Measurements from ENCODE around the gene RALGAPA2.
A peak's percentile ranks its signal among the peaks of the same experiment; 100 is the strongest.

Gene RALGAPA2

DNA sequence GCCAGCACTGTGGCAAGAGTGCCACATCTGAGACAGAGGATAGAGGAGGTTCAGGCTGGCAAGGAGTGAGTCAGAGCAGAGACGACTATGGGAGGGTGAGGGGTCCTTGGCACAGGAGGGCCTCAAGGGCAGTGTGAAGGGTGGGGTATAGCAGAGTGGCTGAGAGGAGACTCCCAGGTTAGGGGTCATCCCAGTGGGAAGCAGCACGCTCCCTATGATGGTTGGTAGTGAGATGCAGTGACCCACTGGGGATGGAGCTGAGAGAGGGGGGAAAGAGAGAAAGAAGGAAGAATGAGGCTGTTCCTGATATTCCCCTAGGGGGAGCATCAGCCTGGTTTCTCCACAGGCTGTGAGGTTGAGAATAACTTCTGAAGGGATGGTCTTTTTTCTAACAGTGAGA is 247.2 kb downstream of the RALGAPA2 start:
- DNase-seq (ENCODE audit: low spot score) = peak; percentile 58

DNA sequence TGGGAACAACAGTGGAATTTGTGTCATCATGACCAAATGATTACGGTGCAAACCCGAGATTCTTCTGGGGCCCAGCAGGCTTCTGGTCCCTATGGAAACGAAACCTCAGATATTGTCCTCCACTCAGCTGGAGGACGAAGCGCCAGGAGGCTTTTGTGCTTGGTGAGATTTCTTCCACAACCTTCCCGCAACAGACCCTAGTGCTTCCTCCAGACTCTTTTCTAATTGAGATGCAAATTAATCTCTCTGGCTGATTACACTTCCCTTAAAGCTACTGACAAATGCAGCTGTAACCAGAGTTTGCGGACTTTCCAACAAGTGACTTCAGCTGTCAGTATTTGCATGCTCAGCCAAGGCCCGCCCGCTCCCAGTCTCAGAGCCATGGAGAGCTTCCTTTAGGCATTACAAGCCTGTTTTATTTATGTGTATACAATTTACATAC is 248.5 kb downstream of the RALGAPA2 start:
- peak; percentile 79 for DNase-seq (ENCODE audit: low spot score)

DNA sequence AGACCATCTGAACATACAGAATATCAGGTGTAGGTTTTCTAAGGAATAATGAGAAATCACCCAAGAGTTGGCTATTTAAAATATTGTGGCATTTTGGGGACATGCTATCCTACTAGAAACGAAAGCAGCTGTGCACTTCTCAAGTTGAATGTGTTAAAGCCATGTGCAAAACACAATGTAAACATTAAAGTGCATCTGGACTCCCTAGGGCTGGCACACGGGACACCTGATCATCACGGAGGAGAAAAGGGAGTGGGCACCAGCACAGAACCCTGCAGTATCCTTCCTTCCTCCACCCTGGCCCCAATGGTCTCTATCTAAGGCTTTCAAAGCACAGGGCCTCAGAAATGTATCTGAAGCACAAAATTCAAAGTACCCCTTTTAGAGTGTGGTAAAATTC is 250.3 kb downstream of the RALGAPA2 start:
- no peak for DNase-seq (ENCODE audit: low spot score)

DNA sequence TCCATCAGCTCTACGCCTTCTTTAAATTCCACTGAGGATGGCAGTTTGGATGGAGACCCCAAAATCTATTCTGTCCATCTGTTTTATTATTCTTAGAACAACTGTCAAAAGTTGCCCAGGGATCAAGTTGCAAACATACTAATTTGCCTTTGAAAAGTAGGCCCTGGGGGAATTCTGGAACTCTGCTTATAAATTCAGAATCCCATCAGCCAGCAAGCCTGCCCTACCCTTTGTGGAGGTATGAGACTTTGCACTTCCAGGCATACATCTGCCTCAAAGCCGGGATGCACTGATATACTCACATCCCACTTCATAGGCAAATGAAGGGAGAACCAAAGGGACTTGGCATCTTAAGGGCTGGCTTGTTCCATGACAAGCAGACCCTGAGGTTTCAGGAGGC is 250.9 kb downstream of the RALGAPA2 start:
- DNase-seq (ENCODE audit: low spot score) = no peak

DNA sequence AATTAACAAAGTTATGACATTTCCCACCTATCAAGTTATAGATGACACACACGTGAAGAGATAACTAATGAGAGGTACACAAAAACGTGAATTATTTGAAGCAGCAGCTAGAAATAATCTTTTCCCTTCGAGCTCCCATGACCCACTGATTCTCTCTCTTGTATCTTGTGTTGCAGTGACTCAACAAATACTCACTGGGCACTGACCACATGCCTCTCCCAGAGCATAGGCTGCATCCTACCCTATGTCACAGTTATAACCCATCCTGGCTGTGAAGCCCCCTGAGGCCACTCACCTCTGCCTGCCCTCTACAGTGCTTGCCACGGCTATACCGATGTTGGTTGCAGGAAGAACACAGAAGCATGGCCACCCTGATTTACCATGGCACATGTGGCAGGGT is 252.7 kb downstream of the RALGAPA2 start:
- no peak for DNase-seq (ENCODE audit: low spot score)

DNA sequence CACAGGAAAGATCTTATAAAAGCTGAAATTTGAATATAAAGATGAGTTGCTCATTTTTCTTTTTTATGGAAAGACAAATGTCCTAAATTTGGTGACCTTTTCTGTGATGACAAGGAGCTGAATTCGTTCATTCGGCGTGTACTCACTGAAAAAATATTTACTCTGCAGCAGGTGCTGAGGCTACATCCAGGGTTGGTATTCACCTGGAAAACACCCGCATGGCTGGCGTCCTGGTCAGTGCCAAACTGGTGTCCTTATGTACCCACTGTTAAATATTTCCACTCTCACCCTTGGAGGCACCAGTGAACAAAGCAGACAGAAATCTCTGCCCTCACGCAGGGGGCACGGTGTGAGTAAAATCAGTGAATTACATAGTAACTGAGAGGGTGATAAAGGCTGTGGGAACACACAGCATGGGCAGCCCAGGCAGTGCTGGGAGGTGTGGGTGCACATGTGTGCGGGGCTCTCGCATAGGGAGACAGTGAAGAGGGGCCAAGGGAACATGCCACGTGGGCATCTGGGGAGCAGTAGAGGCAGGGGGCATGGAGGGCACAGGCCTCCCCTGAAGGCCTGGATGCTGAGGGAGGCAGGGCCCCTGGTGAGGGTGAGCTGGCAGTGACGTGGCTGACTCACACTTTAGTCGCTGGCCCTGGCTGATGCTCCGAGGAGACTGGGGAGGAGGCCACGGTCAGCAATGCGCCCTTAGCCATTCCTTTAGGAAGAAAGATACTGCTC is 254.9 kb downstream of the RALGAPA2 start:
- DNase-seq (ENCODE audit: low spot score) = no peak

DNA sequence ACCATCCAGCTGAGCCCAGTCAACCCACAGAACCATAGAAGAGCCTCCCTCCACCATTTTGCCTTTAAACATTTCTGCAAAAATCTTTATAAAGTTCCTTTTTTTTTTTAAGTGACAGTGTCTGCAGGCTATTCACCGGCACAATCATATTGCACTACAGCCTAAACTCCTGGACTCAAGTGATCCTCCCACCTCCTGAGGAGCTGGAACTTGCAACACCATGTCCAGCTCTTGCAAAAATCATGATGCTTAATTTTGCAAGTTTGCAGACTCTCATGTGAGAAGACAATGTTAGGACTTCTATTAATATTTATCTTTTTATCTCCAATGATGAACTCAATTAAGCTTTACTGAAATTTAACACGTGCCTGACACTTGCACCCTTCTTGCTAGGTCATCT is 255.7 kb downstream of the RALGAPA2 start:
- no peak for DNase-seq (ENCODE audit: low spot score)

DNA sequence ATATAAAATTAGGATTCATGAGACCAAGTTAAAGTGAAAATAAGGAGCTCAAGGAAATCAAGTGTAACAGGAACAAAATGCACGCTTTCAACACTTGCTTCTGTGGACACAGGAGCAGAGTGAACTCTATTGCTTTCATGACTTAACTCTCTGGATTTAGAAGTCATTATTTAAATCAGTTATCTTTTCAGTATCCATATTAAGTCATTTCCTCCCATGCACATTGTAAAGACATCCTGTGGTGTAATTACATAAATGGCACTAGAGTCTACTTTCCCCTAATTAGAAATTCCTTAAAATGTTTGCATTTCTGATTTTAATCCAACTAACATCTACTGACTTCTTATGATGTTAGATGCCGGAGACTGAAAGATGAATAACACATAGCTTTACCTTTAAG is 256.5 kb downstream of the RALGAPA2 start:
- DNase-seq (ENCODE audit: low spot score) = no peak

DNA sequence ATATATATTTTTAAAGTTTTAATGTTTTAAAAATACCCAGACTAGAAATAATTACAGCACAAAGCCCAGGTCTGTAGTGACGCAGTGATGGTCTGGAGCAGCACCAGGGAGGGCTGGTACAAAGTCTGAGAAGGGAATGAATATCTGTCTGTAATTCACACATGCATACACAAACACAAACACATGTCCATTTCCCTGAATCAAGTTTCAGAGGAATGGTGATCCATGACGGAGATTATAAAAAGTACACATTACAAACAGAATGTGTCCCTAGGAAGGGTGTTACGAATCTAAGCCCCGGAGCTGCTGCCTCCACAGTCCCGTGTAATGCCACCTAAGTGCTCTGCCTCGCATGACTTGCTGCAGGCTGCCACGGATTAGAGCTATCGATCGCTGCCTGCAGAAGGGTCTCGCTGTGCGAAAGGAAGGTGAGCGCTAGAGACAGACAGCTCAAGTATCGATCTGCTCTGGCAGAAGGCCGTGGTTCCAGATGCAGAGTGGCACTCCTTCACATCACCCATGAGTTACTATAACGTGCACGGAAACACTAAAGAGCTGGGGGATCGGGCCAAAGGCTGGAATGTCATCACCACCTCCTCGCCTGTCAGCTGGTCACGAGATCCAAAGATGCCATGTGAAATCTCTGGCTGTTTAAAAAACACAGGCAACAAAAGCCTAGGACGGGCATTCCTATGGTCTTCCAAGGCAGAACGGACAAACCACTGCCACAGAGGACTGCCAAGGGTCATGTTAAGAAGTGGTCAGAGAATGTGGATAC is 257.4 kb downstream of the RALGAPA2 start:
- DNase-seq (ENCODE audit: low spot score) = no peak

DNA sequence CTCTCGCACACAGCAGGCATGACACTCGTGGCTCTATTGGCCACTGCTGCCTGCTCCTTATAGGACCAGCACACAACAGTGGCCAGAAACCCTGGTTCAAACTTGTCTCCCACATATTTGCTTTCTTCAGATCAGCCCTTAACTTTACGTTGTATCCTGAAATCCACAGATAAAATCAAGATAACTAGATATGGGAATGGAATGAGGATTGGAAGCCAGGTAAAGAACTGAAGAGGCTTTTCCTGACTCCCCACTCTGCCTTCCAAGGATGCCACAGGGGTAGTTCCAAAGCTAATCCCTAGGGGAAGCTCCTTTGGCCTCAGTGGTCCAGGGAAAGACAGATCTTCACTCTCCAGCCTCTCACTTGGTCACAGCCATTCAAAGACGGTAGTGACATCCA is 258.1 kb downstream of the RALGAPA2 start:
- no peak for DNase-seq (ENCODE audit: low spot score)

DNA sequence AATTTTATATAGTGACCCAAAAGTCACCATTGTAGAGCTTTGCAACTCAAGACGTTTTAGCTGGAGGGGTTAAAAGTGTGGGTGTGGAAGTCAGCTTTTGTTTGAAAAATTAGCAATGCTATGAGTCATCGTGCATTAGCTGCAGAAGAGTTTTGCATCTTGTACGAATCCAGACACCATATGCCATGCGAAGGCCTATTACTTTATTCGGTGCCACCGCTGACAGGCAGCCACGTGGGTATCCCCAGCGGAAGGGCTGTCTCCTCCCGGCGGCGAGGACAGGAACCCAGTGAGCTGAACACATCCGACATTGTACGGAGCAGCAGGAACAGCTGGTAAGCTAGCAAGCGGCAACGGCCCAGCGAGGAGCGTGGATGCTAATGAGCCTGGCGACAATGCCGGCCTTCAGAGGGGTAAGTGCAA is 260.2 kb downstream of the RALGAPA2 start:
- peak; percentile 98 for DNase-seq (ENCODE audit: low spot score)

DNA sequence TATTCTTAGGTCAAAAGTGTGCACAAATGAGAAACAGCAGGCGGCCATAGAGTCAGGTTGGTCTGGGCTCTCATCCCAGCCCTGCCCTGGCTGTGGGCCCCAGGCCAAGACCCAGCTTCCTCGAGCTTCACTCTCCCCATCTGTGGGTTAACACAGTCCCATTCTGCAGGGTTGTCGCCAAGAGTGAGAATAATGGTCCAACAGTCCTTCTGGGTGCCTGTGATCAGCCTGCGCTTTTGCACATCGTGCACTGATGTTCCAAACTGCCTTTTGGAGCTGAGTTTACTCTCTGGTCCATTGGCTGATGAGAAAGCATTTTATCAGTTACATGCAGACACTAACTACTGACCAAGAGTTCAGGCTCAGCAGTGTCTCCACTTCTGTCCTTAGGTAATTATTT is 261.9 kb downstream of the RALGAPA2 start:
- peak; percentile 87 for DNase-seq (ENCODE audit: low spot score)

DNA sequence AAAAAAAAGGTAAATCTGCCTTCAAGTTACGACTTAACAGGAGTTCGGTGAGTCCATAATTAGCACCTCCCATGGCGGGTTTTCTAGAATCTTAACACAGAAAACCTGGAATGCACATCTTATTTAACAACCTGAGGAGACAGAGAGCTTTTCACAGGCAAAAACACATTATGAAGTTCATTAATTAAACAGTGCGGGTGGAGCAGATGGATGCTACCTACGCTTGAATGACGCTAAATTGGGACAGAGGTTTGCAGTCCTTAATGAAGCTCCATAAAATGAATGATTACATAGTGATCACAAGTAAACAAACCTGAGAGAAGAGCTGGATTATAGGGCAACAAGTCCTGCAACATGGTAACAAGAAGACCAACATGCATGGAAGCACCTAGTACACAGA is 263.6 kb downstream of the RALGAPA2 start:
- DNase-seq (ENCODE audit: low spot score) = no peak

DNA sequence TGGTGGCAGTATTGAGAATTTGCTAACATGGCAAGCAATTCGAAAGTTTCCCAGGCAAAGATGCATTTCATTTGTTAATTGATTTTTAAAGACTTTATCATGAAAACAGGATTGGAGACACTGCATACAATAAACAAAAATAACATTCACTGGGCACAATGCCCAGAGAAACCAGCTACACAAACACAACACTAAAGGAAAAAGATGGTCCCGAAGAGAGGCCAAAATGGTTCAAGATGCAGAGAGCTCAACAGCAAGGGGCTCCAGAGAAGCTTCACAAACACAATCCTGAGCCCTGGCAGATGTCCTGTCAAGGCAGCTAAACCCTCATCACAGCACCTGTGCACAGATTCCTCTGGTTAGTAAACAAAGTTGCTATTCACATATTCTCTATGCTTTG is 265.2 kb downstream of the RALGAPA2 start:
- no peak for DNase-seq (ENCODE audit: low spot score)

DNA sequence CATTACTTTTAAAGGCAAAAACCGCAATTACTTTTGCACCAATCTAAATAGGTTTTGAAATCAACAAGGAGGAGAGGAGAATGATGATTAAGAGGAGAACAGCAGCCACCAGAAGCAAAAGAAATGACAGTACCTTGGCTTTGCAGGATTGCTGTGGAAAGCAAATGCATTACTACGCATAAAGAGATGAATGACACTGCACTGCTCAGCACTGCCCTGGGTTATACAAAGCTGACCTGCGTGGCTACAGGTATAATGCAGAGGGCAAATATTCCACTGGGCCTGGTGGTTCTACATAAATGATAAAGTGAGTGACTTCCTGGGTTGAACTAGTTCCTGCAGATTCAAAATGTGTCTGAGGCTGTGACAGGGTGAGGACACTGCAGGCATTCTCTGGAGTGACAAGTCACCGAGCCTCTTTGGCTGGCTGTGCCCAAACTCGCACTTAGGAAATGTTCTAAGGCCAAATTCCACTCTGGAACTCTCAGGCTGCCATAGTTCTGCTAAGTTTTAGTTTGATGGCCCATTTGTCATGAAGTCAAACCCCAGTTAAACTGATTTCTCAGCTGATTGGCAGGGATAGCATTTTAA is 265.9 kb downstream of the RALGAPA2 start:
- DNase-seq (ENCODE audit: low spot score) = no peak

DNA sequence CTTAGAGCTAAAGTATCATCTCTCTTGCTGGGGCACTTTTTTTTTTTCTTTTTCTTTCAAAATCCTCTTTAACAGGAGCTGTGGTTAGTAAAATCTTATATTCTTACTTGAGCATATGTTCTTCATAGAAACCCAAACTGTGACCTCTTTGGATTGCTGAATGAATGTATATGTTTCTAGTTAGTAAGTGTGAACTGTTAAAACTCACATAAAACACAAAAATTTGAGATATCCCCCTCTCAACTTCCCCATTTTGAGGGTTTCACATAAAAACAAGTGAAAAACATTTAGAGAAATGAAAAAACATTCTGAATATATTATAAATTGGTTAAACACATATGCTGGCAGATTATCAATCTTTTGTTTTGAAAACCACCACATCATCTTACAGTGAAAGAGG is 266.4 kb downstream of the RALGAPA2 start:
- no peak for DNase-seq (ENCODE audit: low spot score)

DNA sequence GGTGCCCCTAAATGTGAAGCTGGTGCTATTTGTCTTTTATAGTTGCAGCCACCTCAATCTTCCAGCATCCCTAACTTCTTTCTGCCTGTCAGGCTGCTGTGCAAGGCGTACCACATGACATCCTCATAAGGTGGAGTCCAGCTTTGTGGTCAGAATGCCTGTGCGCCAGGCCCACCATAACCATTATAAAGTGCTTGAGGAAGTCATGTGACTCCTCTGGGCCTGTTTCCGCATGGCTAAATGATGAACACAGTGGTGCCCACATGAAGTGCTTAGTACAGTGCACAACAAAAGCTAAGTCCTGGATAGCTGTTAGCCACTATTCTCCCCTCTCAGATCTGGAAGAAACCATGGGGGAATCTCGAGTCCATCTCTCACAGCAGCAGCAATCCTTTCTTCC is 268.9 kb downstream of the RALGAPA2 start:
- DNase-seq (ENCODE audit: low spot score) = no peak

DNA sequence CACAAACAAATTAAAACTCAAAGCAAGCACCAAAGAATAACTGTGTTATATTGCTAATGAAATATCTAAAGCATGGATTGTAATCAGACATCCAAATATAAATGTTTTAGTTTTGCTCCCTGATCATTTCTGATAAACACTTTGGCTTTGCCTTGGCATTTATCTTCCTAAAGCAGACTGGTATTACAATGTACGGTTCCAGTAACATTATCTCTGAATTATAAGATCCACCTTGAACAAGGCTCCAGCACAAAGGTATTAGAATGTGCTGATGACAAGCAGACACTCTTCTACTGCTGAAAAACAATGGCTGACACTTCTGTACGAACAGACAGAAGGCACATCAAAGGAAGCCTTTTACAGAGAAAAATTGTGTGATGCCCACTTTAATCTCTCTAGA is 270.0 kb downstream of the RALGAPA2 start:
- no peak for DNase-seq (ENCODE audit: low spot score)

DNA sequence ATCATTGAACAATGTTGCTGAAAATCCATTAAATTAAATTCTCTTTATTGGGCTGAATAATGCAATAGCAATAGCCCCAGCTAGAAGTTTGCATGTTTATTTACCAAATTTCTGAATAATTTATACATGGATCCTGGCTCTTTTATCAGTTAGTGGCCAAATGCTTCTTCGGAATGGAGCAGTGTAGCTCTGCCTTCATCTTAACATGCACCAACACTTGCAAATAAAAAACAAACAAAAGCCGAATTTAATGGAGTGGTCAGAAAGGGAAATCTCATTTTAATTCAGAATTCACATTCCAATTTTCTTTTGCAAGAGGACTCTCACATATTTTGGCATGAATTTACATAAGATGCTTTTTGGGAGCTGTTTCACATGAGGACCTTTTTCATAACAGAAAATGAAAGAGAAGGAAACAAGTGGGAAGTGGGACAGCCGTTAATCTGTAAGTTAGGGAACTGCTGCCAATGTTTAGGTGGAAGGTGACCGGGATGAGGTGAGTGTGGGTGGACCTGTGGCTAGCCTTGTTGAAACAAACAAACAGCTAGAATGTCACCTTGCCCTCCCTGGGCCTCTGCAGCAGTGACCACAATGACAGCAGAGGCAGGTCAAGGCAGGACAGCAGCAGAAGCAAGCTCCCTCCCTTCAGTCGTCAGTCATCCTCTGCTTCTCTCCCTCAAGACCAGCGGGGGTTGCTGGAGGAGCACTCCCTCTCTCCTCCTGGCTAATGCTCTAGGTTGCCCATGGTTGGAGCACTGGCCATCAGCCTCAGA is 271.4 kb downstream of the RALGAPA2 start:
- no peak for DNase-seq (ENCODE audit: low spot score)

DNA sequence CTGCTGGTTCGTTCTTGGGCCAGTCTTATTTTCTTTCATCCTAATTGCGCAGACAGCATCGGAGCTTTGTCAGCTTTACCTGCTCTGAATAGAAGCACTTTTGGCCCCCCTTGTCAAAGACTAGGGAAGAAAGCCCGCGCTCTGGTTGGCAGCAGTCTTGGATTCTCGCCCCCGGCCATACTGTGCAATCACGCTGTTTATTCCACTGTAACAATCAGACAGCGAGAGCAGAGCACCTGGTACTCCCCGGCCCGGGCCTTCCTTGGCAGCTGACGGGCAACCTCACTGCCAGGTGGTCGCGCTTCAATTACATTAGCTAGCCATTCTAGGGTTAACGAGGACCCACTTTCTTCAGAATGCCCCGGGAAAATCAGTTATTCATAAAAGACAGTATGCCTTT is 272.0 kb downstream of the RALGAPA2 start:
- no peak for DNase-seq (ENCODE audit: low spot score)

DNA sequence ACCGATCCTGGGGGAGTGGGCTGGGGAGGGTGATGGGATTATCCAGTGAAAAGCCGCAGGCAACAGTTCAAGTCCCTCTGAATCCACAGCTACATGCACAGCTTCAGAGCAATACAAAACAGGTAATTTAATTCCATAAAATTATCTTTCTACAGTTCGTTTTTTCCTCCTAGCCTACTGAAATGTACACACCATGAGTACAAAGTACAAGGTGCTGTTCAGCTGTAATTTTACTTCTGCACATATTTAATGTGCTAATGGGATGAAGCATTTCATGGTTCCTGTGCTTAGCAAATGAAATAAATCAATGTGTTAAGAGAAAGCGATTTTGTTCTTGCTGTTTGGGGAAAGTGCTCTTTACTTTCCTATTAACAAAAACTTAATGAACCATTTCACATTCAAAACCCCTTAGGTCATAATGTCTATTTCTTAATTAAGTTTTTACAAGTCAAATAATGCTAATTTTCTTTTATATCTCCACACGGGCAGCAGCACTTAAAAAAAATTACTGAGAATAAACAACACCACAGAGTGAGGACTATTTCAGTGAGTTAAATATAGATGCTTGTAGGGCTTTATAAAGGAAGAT is 272.7 kb downstream of the RALGAPA2 start:
- no peak for DNase-seq (ENCODE audit: low spot score)

DNA sequence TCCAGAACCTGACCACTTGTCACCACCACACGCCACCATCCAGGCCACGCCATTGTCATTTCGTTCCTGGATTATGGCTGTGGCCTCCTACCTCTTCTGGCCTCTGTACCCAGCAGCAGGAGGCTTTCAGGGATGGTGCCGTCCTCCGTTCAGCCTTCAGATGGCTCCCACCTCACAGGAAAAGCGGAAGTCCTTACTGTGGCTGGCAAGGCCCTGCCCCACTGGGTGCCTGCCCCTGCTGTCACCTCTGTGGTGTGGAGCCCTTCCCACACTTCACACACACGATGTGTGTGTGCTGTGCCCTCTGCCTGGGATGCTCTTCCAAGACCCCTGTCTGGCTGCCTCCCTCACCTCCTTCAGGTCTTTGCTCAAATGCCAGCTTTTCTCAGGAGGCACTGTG is 275.1 kb downstream of the RALGAPA2 start:
- no peak for DNase-seq (ENCODE audit: low spot score)
